GM18520 (cell line): Measurements from ENCODE around the gene CCDC50.

ENCODE experiments used
- ATAC-seq: cut with Tn5 transposase; IDR thresholded peaks from one replicate; pipeline ENCODE4 v1.9.1; 2021; ENCODE audit not compliant: unreplicated experiment

CCDC50 gene

DNA sequence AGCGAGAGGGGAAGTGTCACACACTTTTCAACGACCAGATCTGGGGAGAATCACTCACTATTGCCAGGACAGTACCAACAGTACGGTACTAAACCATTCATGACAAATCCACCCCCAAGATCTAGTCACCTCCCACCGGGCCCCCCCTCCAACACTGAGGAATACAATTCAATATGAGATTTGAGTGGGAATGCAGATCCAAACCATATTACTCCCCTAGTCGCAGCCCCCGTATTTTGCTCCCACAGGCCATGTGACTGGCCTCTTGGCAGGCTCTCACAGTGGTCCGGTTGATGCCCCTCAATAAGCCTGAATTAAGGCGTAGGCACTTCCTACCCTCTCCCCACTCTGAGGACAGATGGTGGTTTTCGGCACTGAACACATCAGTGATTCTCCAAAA lies 86.4 kb downstream of the CCDC50 start:
- ATAC-seq, result no peak

DNA sequence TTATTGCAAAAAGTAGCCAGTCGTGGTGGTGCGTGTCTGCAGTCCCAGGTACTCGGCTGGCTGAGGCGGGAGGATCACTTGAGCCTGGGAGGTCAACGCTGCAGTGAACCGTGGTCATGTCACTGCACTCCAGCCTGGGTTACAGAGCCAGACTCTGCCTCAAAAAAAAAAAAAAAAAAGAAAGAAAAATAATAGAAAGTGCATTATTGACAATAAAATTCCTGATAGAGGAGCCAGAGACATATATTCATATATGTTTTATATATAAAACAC lies 88.2 kb downstream of the CCDC50 start:
- ATAC-seq, result no peak

DNA sequence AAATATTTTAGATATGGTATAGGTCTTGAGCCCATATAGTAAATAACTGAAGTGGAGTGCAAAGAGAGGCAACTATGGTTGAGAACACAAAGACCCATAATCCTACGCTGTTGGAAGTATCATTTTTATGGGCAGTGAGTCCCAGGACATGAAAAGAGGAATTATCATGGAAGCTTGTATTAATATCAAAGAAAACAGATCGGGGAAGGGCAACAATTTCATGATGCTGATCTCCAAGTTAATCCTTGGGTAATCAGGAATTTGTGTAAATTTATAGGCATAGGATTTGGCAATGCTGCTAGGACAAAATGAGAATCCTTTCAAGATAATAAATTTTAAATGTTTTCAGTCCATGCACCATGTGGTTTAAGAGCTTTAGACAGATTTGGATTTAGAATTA lies 91.6 kb downstream of the CCDC50 start:
- ATAC-seq, result no peak

DNA sequence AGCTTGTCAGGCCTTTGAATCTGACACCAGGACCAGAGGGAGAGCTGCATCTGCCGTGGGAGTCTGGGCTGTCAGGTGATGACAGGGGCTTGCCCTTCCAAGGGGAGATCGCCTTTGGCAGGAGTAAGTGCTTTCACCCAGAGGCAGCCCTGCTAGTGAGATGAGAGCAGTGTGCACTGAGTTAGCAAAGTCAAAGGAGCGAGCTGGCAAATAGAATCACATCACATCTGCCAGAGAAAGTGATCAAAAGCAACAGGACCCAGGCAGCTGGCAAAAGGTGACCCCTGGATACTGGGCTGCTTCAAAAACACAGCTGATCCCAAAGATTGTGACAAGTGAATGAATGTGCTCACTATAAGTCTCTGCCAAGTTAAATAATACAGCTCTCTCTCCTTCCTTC lies 95.7 kb downstream of the CCDC50 start:
- ATAC-seq, result no peak

DNA sequence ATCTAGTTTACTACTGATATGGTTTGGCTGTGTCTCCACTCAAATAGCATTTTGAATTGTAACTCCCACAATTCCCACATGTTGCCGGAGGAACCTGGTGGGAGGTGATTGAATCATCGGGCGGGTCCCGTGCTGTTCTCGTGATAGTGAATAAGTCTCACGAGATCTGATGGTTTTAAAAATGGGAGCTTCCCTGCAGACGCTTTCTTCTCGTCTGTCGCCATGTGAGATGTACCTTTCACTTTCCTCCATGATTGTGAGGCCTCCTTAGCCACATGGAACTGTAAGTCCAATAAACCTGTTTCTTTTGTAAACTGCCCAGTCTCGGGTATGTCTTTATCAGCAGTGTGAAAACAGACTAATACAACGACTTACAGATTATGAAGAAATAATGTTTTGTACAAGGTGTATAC lies 96.1 kb downstream of the CCDC50 start:
- ATAC-seq, result no peak

DNA sequence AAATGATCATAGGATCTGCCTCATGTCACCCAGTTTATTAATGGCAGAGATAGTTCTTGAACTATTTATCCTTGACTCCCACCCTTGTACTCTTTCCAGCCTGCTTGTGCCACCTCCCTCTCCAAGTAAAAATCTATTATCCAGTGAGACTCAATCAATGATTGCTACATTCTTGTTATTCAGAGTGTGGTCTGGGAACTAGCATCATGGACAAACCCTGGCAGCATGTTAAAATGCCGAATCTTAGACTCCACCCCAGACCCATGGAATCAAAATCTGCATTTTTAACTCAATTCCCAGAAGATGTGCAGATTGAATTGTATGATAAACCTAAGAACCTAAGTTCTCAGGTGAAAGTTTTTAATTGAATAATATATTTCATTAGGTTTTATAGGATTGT lies 97.1 kb downstream of the CCDC50 start:
- no peak for ATAC-seq

DNA sequence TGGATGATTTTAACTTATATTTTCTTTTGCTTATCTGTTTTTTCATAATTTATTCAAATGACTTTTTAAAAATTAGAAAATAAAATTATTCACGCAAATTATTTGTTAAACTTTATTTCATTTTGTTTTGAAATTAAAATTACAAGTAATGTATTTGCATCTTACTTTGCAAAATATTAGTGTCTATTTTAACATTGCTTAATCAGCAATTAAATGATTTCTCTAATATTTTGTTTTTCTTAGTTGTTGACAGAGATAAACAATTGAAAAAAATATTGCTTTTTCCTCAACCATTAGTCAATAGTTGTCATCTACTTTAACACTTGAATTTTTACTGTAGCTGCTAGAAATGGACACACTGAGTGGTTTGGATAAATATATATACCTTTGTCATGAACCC lies 99.0 kb downstream of the CCDC50 start:
- no peak for ATAC-seq

DNA sequence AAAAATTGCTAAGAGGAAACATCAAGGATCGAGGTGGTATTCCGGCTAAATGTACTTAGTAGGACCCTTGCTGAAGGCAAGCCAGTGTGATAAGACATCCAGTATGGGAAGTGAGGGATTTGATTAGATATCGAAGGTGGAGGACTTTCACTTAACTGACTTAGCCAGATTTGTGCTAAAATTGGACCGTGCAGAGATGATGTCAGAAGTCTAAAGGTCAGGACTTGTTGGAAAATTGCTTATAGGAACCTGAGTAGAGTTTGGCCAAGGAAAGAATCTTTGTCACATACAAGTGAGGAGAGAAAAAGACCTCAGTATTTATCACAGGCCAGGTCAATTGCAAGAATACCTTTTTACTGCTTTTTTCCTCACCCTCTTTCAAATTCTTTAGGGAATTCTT lies 100.9 kb downstream of the CCDC50 start:
- no peak for ATAC-seq

DNA sequence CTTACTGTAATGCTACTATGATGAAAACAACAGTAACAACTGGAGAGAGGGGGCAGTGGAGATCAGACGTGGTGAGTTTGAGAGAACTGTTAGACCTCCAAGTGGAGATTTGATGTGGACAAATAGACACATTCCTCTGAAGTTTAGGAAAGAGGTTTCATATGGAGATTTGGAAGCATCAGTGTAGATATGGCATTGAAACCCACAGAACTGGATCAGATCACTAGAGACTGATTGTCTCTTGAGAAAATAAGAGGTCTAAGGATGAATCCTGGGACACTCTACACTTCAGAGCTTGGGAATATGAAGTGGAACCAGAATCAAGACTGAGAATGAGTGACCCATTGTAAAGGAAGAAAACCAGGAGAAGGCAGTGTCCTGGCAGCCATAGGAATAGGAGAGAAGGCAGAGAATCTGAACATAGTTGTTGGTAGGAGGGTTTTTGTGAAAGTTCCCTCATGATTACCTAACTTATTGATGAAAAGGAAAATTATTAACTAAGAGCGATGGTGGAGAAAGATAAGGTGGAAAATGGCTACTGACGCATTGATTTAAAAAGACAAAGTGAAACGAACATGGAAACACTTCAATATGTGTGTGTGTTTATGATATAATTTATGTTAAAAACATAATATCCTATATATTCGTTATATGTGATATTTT lies 102.1 kb downstream of the CCDC50 start:
- ATAC-seq, result no peak

DNA sequence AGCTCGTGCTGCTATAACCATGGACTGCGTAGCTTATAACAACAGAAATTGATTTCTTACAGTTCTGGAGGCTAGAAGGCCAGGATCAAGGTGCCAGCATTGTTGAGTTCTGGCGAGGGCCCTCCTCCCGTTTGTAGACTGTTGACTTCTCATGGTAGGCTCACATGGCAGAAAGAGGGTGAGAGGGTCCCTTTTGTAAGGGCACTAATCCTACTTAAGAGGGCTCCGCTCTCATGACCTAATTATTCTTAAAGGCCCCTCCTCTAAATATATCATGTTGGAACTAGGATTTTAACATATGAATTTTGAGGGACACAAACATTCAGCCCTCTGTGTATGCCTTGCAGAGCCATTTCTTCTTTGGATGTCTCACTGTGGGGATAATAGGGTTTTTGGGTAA lies 103.0 kb downstream of the CCDC50 start:
- ATAC-seq, result no peak

DNA sequence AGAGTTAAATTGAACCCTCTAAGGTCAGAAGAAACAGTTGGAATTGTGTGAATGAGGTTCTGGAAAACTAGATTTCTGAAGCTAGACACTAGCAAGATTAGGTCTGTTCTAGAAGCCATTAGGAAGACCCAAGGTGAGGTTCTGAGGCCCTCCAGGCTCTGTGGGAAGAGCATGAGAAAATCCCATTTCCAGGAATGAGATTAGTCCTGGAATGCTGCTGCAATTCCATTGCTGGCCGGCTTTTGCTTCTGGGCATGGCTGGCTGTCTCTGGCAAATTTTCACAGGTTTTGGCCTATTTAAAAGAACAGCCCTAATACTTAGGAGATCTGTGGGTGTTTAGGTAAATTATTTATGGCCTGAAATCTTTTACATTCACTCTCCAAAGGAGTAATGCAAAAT lies 104.8 kb downstream of the CCDC50 start:
- ATAC-seq, result no peak

DNA sequence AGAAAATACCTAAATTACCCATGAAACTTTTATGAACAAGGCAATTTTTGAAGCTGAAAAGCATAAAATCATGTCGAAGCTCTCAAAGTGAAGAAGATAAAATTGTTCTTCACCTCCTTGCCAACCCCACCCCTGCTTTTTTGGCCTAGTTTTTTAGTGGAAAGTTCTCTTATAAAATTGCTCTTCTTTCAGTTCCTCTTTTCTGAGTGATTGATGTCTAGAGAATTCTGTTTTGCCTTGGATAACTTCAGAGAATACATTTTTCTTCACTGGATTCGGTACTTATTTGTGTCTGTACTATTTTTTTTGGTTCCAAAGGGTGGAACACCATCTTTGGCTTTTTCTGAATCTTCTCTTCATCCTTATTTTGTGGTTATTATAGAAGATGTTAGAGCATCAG lies 106.8 kb downstream of the CCDC50 start:
- no peak for ATAC-seq

DNA sequence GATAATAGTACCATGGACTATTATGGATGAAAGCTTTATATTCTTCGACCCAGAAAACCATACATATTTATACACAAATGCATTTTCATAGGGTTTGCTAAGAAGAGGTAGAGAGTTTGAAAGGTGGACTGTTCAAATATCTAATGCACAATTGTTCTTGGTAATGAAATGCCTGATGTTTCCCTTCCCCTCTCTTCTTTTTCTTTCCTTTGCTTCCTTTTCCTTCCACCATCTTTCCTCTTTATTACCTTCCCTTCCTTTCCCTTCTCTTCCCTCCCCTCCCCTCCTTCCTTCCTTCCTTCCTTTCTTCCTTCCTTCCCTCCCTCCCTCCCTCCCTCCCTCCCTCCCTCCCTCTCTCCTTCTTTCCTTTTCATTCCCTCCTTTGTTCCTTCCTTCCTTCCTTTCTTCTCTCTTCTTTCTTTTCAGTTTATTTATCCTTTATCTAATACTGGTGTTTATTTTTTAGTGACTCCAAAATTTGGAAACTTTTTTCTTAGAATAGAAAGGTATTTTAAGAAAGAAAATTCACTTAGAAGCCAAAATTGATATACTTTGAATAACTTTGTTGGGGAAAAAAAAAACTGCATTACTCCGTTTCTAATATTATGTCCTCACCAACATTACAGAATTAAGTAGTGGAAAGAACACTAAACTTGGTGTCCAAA lies 109.1 kb downstream of the CCDC50 start:
- ATAC-seq, result no peak

DNA sequence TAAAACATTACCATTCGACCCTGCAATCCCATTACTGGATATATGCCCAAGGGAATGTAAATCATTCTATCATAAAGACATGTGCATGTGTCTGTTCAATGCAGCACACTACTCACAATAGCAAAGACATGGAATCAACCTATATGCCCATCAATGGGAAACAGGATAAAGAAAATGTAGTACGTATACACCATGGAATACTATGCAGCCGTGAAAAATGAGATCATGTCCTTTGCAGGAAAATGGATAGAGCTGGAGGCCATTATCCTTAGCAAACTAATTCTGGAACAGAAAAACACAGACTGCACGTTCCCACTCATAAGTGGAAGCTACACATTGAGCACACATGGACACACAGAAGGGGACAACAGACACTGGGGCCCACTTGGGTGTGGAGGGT lies 111.3 kb downstream of the CCDC50 start:
- no peak for ATAC-seq

DNA sequence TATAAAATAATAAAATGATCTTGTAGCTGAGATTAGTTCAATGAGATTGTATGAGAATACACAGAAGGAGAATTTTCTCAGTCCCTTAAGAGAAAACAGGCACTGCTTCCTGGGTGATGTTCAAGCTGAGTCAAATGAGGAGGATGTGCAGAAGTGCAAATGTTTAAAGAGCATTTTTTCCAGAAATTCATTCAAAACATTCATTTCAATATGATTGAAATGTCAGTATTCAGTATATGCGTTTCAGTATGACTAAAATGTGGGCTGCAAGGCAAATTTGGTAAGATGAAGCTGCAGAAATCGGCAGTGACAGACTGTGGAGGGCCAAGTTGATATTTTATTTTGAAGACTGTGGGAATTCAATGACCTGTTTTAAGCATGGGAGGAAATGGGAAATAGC lies 112.5 kb downstream of the CCDC50 start:
- no peak for ATAC-seq

DNA sequence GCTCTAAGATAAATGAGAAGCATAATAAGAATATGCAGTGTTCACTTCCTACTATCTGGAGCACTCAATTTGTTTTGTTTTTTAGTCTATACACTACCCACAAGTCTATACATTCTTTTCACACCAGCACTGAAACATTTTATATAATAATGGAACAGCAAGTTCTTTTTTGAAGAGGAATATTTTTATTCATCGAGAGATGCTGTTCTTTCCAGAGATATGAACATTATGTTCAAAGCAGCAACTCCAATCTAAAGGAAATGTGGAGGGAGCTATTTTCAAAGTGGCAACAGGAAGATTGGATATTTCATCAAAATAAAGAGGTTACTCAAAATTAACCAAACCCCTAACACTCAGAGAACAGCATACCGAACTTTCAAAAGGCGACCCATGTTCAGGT lies 115.4 kb downstream of the CCDC50 start:
- ATAC-seq, result no peak
